GM18517 (cell line): ENCODE data around the gene TP53.

Source experiments
- ATAC-seq: cut with Tn5 transposase; IDR thresholded peaks from one replicate; pipeline ENCODE4 v1.9.1; 2021; ENCODE audit warnings: mild to moderate bottlenecking, moderate library complexity; ENCODE audit not compliant: unreplicated experiment

The TP53 gene

DNA sequence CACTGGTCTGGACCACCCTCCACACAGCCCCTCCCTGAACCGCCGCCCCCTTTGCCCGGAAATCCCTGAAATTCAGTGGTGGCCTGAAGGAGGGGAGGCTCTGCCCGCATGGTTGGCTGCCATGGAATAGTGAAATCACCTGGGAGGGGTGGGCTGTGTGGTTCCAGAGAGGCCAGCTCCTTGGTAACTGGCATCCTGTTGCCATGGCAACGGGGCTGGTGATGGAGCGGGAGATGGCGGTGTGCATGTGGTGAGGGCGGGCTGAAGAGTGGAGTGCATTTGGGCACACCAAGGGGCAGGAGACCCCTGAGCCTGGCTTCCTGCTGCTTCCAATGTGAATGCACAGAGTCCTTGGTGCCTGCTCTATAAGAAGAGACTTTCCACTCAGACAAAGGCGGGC is 20.2 kb upstream of the TP53 start:
- no peak for ATAC-seq

DNA sequence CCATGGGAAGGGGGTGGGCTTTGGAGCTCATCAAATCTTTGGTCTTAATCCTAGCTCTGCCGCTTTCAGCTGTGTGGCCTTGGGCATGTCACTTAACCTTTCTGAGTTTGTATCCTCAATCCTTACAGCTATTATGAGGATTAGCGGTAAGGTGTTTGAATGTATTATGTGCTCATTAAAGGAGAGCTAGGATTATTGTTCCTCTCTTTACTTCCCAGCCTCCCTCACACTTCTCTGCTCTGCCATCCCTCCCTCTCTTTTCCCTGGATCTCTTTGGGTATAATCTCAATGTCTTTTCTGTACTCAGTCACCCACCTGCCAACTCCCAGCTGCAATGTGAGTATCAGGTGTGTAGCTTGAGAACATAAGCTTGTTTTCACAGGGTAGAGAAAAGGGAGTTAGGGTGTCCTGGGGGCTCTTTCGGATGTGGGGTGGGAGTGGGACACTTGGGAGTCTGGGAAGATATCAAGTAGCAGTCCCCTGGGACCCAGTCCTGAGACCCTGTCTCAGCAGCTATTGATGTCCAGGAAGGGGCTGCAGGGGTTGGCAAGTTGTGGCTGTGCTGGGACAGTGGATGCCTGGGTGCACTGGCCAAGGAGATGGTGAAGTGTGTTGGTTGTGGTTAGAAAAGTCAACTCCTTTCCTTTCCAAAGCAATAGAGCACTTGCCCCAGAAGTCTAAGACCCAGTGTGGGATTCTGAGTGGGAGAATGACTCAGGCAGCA is 19.5 kb upstream of the TP53 start:
- ATAC-seq, result no peak

DNA sequence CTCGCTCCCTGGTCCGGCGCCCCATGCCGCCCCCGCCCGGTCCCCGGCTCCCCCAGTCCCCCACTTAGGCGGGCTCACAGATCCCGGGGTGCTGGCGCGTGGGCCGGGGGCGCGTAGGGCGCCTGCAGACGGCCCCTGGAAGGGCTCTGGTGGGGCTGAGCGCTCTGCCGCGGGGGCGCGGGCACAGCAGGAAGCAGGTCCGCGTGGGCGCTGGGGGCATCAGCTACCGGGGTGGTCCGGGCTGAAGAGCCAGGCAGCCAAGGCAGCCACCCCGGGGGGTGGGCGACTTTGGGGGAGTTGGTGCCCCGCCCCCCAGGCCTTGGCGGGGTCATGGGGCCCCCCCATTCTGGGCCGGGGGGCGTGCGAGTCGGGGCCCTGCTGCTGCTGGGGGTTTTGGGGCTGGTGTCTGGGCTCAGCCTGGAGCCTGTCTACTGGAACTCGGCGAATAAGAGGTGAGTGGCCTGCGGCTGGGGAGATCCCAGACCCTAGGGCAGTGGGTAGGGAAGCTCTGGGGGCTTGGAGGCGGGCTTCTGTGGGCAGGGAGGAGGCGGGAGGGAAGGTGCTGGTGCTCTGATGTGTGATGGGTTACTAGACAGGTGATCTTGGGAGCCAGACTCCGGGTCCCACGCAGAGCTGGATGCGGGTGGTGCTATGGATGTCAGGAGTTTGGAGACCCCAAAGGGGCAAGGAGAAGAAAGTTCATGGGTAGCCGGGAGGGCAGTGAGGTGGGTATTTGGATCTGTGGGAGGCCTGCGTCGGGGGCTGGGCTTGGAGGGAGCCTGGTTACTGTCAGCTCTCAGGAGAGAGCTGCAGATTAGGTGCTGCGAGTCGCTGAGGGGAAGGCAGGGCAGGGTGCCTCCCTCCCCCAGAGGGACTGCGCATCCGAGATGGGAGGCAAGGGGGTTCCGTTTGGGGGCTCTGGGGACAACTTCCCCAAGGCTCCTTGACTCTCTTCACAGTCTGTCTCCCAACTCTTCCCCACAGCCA is 18.3 kb upstream of the TP53 start:
- ATAC-seq, result no peak

DNA sequence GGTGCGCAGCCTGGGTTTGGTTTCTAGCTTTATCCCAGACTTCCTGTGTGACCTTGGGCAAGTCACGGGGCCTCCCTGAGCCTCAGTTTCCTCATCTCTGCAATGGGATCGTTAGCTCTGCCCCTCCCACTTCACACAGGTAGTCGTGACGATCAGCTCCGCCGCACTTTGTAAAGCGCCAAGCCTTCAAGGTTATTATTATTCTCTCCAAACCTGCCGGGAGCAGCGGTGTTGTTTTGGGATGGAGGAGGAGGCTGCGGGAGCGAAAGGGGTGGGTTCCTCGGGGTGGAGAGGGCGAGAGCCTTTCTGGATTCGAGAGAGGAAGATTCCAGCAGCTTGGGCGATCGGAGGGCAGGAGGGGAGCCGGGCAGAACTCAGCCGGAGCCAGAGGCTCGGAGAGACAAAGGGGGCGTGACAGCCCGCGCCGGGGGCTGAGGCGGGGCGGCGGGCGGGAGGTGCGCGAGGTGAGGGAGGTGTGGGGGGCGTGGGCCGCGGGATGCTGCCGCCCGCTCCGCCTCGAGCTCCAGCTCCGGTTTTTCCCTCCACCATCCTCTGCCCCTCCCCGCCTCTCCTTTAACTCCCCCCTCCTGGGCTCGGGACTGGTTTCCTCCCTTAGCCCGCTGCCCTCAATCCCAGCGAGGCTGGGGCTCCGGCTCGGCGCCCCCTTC is 17.4 kb upstream of the TP53 start, which contains the start of gene EFNB3:
EFNB3 (plus strand) TSS at position 602 of the 668 bp plus-strand sequence. CDS start 397 bp downstream, outside the sequence.
- ATAC-seq, result no peak

DNA sequence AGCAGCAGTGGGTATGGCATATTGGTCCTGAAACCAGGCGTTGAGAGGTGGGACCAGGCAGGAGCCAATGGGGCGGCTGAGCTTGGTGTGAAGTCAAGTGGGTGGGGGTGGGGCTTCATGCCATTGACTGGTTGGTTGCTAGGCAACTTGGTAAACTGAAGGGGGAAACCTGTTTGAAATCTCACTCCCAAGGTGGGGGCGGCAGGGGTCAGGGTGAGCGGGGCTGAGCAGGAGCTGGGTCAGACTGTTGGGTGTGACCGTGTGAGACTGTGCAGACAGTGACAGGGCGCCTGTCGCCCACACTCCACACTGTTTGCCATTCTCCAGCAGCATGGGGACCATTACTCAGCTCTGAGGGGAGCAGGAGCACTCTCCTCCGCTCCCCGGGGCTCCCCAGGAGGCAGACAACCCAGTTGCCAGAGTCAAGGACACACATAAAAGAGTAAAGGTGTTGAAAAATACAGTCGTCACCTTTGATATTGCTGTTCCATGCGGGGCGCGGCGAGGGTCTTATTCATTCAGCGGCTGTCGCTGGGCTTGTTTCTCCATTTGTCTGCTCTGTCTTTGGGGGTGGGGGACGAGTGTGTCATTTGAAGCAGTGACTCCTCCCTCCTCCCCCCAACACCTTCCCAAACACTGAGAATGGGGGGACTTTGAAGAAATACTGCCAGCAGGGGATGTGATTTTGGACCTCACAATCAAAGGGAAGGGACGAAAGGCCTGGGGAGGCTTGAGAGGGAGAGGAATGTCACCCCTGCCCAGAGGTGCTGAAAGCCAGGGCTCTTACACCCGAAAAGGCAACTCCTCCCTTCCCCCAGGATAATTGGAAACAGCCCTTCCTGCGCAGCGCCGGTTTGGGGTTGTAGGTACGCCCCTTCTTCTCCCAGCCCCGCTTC is 16.5 kb upstream of the TP53 start:
- ATAC-seq, result no peak

DNA sequence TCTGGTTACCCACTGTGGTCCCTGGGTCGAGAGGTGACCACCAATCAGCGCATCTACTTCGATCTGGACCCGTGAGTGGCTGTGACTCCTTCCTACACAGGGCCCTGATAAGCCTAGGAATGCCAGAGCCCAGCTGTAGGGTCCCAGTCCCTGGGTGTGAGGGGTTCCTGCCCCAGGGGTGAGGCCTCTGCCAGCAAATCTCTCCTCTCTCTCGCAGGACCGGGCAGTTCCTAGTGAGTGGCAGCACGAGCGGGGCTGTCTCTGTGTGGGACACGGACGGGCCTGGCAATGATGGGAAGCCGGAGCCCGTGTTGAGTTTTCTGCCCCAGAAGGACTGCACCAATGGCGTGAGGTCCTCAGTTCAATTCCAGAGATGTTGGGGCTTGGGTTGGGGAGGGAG is 15.5 kb upstream of the TP53 start:
- no peak for ATAC-seq

DNA sequence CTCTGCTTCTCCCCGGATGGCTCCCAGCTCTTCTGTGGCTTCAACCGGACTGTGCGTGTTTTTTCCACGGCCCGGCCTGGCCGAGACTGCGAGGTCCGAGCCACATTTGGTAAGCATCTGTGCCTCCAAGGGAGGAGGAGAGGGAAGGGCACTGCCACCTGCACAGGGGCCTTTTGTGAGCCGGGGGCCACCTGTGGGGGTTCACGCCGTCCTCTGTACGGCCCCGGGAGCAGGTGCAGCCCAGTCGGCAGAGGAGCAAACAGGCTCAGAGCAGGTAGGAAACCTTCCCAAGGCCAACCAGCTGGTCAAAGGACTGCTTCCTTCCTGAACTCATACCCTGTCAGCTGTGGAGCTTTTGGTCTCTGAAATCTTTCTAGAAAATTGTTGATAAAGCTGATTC is 14.4 kb upstream of the TP53 start:
- no peak for ATAC-seq

DNA sequence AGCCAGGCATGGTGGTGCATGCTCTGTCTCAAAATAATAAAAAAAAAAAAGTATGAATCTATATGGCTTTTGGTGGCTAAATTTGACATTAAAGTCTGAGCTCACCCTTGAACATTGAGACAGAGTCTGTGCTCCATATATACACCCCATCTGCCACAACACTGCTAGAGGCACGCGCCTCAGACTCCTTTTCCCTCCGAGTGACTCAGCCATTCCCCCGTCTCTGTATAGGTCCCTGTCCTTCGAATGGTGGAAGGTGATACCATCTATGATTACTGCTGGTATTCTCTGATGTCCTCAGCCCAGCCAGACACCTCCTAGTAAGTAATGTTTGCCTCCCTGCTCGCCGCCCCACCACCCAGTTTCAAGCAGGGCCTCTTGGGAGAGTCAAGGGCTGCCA is 13.2 kb upstream of the TP53 start:
- no peak for ATAC-seq

DNA sequence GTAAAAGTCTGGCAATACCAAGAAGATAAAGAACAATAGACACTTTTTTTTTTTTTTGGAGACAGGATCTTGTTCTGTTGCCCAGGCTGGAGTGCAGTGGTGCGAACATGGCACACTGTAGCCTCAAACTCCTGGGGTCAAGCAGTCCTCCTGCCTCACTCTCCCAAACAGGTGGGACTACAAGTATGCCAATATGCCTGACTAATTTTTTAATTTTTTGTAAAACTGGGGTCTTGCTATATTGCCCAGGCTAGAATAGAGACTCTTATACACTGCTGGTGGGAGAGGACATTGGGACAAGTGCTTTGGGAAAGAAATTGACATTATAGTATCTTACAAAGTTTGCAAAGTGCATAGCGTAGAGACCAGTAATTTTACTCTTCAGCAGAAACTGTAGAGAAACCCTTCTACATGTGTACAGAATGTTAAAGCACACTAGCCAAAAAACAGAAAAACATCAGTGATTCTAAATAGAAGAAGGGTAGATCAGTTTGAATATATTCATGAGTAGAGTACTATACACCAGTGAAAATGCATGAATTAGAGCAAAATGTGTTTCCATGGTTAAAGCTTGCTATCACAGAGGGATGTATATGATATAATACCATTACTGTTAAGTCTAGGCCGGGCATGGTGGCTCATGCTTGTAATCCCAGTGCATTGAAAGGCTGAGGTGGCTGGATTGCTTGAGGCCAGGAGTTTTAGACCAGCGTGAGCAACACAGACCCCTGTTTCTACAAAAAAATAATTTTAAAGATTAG is 10.7 kb upstream of the TP53 start:
- ATAC-seq, result no peak

DNA sequence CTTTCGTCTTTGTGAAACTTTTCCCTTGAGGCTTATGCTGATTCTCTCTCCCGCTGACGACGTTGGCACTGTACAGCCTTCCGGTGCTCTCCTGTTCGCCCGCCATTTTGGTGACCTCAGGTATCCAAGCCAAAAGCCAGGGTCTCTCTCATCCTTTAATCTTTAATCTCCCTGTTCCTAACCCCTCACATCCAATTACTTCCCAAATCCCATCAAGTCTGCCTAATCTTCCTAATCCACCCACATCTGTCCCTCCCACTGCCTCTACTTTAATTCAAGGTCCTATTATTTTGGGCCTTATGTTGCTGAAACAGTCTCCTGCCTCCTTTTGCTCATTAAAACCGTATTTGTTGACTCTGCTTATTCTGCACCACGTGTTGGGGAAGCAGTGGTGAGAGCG is 8.3 kb upstream of the TP53 start:
- no peak for ATAC-seq

DNA sequence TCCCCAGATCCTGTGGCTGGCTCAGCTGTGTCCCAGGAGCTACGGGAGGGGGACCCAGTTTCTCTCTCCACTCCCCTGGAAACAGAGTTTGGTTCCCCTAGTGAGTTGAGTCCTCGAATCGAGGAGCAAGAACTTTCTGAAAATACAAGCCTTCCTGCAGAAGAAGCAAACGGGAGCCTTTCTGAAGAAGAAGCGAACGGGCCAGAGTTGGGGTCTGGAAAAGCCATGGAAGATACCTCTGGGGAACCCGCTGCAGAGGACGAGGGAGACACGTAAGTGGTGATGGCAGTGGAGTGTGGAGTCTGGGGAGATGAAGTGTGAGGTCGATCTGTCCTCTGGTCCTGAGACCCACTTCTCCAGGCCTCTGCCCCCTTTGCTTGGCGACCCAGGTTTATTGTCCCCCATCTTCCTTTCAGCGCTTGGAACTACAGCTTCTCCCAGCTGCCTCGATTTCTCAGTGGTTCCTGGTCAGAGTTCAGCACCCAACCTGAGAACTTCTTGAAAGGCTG is 1.6 kb upstream of the TP53 start:
- no peak for ATAC-seq

DNA sequence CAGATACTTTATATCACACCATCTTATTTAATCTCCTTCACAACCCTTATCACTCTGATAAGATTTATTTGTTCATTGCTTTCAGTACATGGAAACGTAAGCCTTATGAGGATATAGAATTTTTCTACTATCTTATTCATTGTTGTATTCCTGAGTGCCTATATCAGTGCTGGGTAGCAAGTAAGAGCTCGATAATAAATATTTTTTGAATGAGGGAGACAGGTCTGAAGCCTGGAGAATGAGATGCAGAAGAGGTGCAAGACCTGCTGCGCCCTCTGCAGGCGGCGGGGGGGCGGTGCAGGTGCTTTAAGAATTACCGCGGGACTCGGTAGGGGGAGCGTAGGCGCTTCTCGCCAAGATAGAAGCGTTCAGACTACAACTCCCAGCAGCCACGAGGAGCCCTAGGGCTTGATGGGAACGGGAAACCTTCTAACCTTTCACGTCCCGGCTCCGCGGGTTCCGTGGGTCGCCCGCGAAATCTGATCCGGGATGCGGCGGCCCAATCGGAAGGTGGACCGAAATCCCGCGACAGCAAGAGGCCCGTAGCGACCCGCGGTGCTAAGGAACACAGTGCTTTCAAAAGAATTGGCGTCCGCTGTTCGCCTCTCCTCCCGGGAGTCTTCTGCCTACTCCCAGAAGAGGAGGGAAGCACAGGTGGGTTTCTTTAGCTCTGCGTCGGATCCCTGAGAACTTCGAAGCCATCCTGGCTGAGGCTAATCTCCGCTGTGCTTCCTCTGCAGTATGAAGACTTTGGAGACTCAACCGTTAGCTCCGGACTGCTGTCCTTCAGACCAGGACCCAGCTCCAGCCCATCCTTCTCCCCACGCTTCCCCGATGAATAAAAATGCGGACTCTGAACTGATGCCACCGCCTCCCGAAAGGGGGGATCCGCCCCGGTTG is 868 bp upstream of the TP53 start, which contains the start of gene WRAP53:
WRAP53 (plus strand) TSS at position 570 of the 900 bp plus-strand sequence; CDS start at position 742, 172 bp downstream.
- peak; percentile 61 for ATAC-seq

DNA sequence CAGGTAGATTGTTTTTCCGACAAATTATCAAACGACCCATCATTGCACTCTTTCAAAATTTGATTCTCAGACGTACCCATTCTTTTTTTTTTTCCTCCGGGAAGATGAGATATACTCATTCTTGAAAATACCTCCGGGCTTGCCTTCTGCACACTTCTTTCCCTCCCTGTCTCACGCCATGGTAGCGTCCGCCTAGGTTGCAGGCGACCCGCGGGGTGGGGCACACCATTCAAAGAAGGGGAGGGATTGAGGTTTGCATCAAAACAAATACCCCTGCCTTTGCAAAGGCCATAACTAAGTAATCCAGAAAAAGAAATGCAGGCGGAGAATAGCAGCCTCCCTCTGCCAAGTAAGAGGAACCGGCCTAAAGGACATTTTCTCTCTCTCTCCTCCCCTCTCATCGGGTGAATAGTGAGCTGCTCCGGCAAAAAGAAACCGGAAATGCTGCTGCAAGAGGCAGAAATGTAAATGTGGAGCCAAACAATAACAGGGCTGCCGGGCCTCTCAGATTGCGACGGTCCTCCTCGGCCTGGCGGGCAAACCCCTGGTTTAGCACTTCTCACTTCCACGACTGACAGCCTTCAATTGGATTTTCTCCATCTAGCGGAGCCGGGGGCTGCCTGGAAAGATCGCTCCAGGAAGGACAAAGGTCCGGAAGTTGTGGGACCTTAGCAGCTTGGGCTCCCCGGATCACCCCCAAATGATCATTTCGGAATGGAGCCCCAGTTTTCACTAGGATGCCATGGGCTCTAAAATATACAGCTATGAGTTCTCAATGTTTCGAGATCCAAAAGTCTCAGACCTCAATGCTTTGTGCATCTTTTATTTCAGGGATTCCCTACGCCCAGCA is 843 bp downstream of the TP53 start:
- ATAC-seq, result peak; percentile 56

DNA sequence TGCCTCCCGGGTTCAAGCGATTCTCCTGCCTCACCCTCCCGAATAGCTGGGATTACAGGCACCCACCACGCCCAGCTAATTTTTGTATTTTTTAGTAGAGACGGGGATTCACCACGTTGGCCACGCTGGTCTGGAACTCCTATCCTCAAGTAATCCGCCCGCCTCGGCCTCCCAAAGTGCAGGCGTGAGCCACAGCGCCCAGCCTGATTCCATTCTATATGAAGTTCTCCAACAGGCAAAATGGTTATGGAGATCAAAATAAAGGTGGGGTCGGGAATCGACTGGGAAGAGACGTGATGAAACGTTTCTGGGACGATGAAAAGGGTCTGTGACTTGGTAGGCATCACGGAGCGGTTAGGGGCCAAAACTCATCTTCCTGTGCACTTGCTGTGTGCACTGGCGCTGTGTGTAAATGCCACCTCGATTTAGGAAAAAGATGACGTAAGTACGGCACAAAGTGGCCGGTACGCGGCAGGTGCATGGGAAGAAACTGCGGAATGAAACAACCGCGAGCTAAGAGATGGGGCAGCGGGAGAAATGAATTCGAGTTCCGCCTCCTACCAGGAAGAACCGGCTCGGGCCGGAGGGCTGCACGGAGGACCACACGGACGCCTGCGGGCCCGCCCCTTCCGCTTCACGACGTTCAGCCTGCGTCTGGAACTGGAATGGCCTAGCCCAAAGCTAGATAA is 1.6 kb downstream of the TP53 start:
- ATAC-seq, result peak; percentile 43

DNA sequence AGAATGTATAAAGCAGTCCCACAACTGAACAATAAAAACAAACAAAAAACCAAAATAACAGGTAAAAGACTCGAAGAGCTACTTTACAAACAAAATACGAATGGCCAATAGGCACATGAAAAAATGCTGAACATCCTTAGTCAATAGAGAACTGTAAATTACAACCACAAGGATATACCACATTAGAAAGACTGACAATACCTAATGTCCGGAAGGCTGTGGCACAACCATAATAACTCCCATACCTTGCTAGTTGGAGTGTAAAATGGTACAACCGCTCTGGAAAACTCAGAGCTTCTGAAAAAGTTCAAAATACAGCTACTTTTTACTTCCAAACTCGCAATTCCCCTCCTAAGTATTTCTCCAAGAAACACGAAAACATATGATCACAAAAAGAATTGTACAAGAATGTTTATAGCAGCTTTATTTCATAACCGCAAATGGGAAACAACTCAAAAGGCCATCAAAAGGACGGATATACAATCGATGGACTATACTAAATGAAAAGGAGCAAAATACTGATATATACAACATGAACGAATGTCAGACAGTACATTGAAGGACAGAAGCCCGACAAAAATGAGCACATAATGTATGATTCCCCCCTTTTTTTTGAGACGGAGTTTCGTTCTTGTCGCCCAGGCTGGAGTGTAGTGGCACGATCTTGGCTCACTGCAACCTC is 2.3 kb downstream of the TP53 start:
- ATAC-seq, result no peak

DNA sequence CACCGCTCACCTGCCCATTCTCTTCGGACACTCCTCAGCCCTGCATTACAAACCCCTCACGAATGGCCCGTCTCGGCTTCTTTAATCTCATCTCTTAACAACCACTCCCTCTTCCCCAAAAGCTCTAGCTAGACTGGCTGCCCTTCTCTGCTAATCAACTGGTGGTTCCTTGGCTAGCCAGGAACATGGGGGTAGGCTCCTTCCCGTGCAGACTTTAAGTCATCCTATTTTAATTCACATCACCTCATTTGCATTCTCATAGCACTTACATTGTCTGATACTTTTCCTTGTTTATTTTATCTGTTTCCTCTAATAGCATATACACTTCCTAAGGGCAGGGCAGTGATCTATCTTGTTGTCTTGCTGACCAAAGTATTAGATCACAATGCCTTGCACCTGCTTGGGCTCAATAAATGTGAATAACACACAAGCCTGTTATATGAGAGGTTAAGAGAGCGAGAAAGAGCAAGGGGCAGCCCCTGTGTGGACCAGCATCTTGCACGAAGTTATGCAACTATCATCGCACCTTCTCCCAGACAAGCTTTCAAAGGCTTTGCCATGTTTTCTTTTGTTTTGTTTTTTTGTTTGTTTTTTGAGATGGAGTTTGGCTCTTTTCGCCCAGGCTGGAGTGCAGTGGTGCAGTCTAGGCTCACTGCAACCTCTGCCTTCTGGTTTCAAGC is 9.8 kb downstream of the TP53 start:
- no peak for ATAC-seq
